Spleen (tissue), 11 donors: ENCODE results near the gene ANKRD22. TPM values are rescaled to one million over a fixed set of nuclear protein-coding genes. Genes with fewer than 3 reads are reported as not detected.

ENCODE experiments used
- DNase-seq: peaks from one replicate; pipeline ENCODE4 v3.0.0-alpha.2; 2020
- H3K27ac ChIP-seq, 8 donors: fragments of 200-600 bp; sonication (generic) in 7 of 8; 1 replicate in 4 of 8; 2 replicates in 4 of 8; pipeline versions ENCODE4 v1.5.0 to v1.8.0; 2016 to 2021; ENCODE audit warnings: inconsistent platforms in 4 of 8, mild to moderate bottlenecking in 4 of 8, moderate library complexity in 1 of 8
- H3K27me3 ChIP-seq, 7 donors: fragments of 200-600 bp; sonication (generic) in 6 of 7; replicated peaks in 1 of 7; 1 replicate in 4 of 7; 2 replicates in 3 of 7; pipeline versions ENCODE4 v1.5.0 to v1.8.0; 2016 to 2021; ENCODE audit warnings: inconsistent platforms in 3 of 7, mild to moderate bottlenecking in 1 of 7
- H3K36me3 ChIP-seq, 6 donors: fragments of 200-600 bp; sonication (generic) in 5 of 6; 1 replicate in 4 of 6; 2 replicates in 2 of 6; pipeline versions ENCODE4 v1.5.0 to v1.8.0; 2016 to 2021; ENCODE audit warnings: inconsistent platforms in 2 of 6
- H3K4me1 ChIP-seq, 6 donors: fragments of 200-600 bp; sonication (generic) in 5 of 6; 1 replicate in 3 of 6; 2 replicates in 3 of 6; pipeline versions ENCODE4 v1.5.0 to v1.8.0; 2016 to 2021; ENCODE audit warnings: inconsistent platforms in 3 of 6
- H3K4me3 ChIP-seq, 8 donors: fragments of 200-600 bp; sonication (generic) in 7 of 8; 1 replicate in 4 of 8; 2 replicates in 4 of 8; pipeline versions ENCODE4 v1.5.0 to v1.8.0; 2016 to 2021; ENCODE audit warnings: inconsistent platforms in 4 of 8, mild to moderate bottlenecking in 4 of 8, moderate library complexity in 2 of 8
- H3K9me3 ChIP-seq, 8 donors: fragments of 200-600 bp; sonication (generic) in 7 of 8; 1 replicate in 4 of 8; 2 replicates in 4 of 8; pipeline versions ENCODE4 v1.5.0 to v1.8.0; 2016 to 2021; ENCODE audit warnings: inconsistent platforms in 4 of 8
- CTCF ChIP-seq, 11 experiments: fragments of 200-600 bp in 7 of 11; fragments of 450-650 bp in 4 of 11; sonication (generic) in 4 of 11; IDR thresholded peaks in 8 of 11; conservative IDR thresholded peaks in 3 of 11; 1 replicate in 7 of 11; 2 replicates in 4 of 11; pipeline versions ENCODE4 v1.4.0 to v1.8.0; 2016 to 2021; ENCODE audit warnings: antibody characterized with exemption in 11 of 11, inconsistent platforms in 4 of 11, mild to moderate bottlenecking in 1 of 11
- POLR2A ChIP-seq, 3 donors: fragments of 450-650 bp; IDR thresholded peaks; one replicate each; pipeline ENCODE4 v1.5.1; 2017; ENCODE audit warnings: antibody characterized with exemption in 3 of 3, mild to moderate bottlenecking in 1 of 3
- POLR2AphosphoS5 ChIP-seq, 3 donors: sonication (generic); formaldehyde crosslinking; IDR thresholded peaks; one replicate each; pipeline ENCODE4 v1.5.1; 2017; ENCODE audit warnings: antibody characterized with exemption in 3 of 3
- WGBS, 5 donors: extraction: QIAGEN DNeasy Blood & Tissue Kit in 3 of 5; methylation state at CpG; one replicate each; pipeline versions ENCODE4 v1.1.5 to v1.1.7; 2013 to 2018; 5-methylcytosine and 5-hydroxymethylcytosine counted together
- intact Hi-C: fragments of 100-400 bp; cut with DNase I; formaldehyde crosslinking; loops from one replicate; pipeline ENCODE4 v1.15.0; 2023; ENCODE audit warnings: low total_unique reads
- polyA plus RNA-seq, 3 donors: library from polyadenylated mRNA; stranded (reverse); fragments of 200-250 nt; gene quantifications; one replicate each; pipeline ENCODE4 v1.2.1, GENCODE V29; 2013
- total RNA-seq, 7 donors: library from RNA; depleted of rRNA in 3 of 7; stranded (reverse); fragments of >200 nt in 3 of 7; fragmentation: NEBNext Ultra II Directional in 4 of 7; extraction: Animal tissue kit (Norgen Biotek cat#: 25700) in 4 of 7; gene quantifications; one replicate each; pipeline versions ENCODE4 v1.1.0 to v1.2.1, GENCODE V29; 2016 to 2021
- donor health status: healthy with polysubstance abuse.
- donor health status: DM: no; HTN: no; CAD: no; lungs with moderate emphysema.
- donor health status: DM: no; HTN: no; CAD: no.
- donor health status: Bipolar disorder and iron deficiency.
- donor health status: healthy.
- donor health status: DM: no; HTN: no; CAD: no.
- donor health status: DM: yes; HTN: yes; CAD: no.

The ANKRD22 gene
- total and polyA plus RNA-seq, 10 donors: 2.2 to 11.5 (median 7.0) TPM

- intact Hi-C loops: no loop called here
- Histone ChIP-seq H3K4me1 (peaks cover 0 to 55% (median 11%) of the 10 kb centered on the region in 6 donors), H3K27ac (peak overlapping the region in 3 of 8 donors; percentile 79 to 84 (median 82)), H3K9me3 (no peaks in the 10 kb centered on the region), H3K27me3 (no peaks in the 10 kb centered on the region), H3K36me3 (no peaks in the 10 kb centered on the region), H3K4me3 (no peak overlapping the region)
- DNase-seq: no peak
- WGBS, 5 donors: 55 to 65% (median 60%) methylated on average over 3 of the region's 3 CpGs
- TF ChIP-seq POLR2A (IDR thresholded peaks at IDR 0.05) (no peak), POLR2AphosphoS5 (IDR thresholded peaks at IDR 0.05) (no peak), CTCF (IDR thresholded peaks at IDR 0.05 in 8 of 11, conservative IDR thresholded peaks at IDR 0.05 in 3 of 11) (no peak)
Measured at GRCh38 chr10:88854684-88855083, 3.0 kb upstream of the ANKRD22 start.

DNA sequence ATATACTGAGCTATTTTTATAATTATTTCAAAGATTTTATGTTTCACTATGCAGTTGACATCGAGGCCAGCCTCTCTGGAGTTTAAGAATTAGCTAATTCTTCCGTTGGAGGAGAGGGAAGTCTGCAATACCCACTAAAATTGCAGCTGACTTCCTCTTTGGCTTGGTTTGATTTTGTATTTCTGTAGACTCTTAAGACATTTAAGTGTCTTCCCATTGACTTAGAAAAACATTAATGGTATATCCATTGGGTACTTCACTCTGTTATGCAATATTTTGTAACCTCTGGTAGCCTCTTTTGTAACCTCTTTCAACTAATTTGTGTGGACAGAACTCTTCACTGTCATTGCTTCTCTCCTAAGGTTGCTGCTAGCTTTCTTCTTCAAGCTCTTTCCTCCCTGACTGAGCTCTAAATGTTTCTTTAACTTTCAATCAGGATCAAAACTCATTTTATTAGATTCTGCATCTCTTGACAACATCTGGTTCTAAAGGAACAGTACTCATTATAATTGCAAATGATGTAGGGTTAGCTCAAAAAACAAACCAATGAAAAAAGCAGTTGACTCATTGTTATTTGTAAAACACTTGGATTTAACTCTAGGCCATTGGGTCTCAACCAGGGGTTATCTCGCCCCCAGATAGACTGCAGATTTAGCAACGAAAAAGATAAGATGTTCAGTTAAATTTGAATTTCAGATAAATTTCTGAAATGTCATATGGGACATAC lies 1.7 kb upstream of the ANKRD22 start:
- Histone ChIP-seq H3K4me3 (peak overlapping the region in 1 of 8 donors; percentile 14), H3K27me3 (no peaks in the 10 kb centered on the region), H3K36me3 (no peaks in the 10 kb centered on the region), H3K4me1 (peaks cover 0 to 68% (median 13%) of the 10 kb centered on the region in 6 donors), H3K9me3 (no peaks in the 10 kb centered on the region), H3K27ac (peak overlapping the region in 7 of 8 donors; percentile 46 to 84 (median 77))
- TF ChIP-seq CTCF (IDR thresholded peaks at IDR 0.05 in 8 of 11, conservative IDR thresholded peaks at IDR 0.05 in 3 of 11) (no peak), POLR2AphosphoS5 (IDR thresholded peaks at IDR 0.05) (no peak), POLR2A (IDR thresholded peaks at IDR 0.05) (no peak)
- WGBS, 5 donors: 37 to 48% (median 47%) methylated on average over 4 of the region's 4 CpGs
- no peak for DNase-seq
- intact Hi-C loops: no loop called here

DNA sequence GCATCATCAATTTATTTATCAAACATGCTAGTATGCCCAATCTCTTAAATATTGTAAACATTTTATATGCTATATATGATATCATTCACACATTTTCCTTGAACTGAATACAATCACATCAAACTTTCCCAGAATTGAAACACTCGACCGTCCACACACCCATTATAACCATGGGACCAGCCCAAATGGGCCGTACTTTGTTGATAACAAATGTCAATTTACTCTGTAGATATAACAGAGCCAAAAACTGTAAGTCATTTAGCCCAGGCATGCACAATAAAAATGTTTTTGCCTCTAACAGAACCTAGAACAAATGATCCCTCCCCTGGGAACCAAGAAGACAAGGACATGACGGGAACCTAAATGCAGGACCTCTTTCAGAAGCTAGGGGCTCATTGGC lies 683 bp upstream of the ANKRD22 start:
- Histone ChIP-seq H3K4me1 (peaks cover 0 to 64% (median 8%) of the 10 kb centered on the region in 6 donors), H3K36me3 (no peaks in the 10 kb centered on the region), H3K27ac (peak overlapping the region in 6 of 8 donors; percentile 46 to 84 (median 78)), H3K9me3 (no peaks in the 10 kb centered on the region), H3K4me3 (no peak overlapping the region), H3K27me3 (no peaks in the 10 kb centered on the region)
- WGBS, 5 donors: 76 to 96% (median 95%) methylated on average over 4 of the region's 4 CpGs
- TF ChIP-seq POLR2AphosphoS5 (IDR thresholded peaks at IDR 0.05): no peak
- no peak for TF ChIP-seq CTCF (IDR thresholded peaks at IDR 0.05 in 8 of 11, conservative IDR thresholded peaks at IDR 0.05 in 3 of 11)
- no peak for TF ChIP-seq POLR2A (IDR thresholded peaks at IDR 0.05)
- DNase-seq: no peak
- intact Hi-C loops: no loop called here

- WGBS, 5 donors: 88 to 93% (median 89%) methylated on average over 1 of the region's 1 CpG
- Histone ChIP-seq H3K4me1 (peaks cover 0 to 64% (median 8%) of the 10 kb centered on the region in 6 donors), H3K4me3 (peak overlapping the region in 4 of 8 donors; percentile 4 to 47 (median 22)), H3K27ac (peak overlapping the region in 5 of 8 donors; percentile 72 to 84 (median 79)), H3K9me3 (no peaks in the 10 kb centered on the region), H3K27me3 (no peaks in the 10 kb centered on the region), H3K36me3 (no peaks in the 10 kb centered on the region)
- DNase-seq: no peak
- intact Hi-C loops: no loop called here
- TF ChIP-seq POLR2AphosphoS5 (IDR thresholded peaks at IDR 0.05) (no peak), POLR2A (IDR thresholded peaks at IDR 0.05) (no peak), CTCF (IDR thresholded peaks at IDR 0.05 in 8 of 11, conservative IDR thresholded peaks at IDR 0.05 in 3 of 11) (no peak)
Measured at GRCh38 chr10:88850712-88851111, 932 bp downstream of the ANKRD22 start.
